NCI-H526 (cell line): Measurements from ENCODE around the gene RAI14.
A peak's percentile ranks its signal among the peaks of the same experiment; 100 is the strongest.

Experiments used
- DNase-seq, 2 experiments: peaks; one replicate each; lab custom pipeline; 2025; lab: John Stamatoyannopoulos, UW

The RAI14 gene

GRCh38 chr5:34677428-34677827 lies 21.3 kb downstream of the RAI14 start:
- DNase-seq: no peak

GRCh38 chr5:34680896-34681295 lies 24.8 kb downstream of the RAI14 start:
- DNase-seq: no peak

GRCh38 chr5:34682926-34683623 lies 26.9 kb downstream of the RAI14 start:
- no peak for DNase-seq

- no peak for DNase-seq
Observed at GRCh38 chr5:34684281-34684979, 28.3 kb downstream of the RAI14 start.

GRCh38 chr5:34684980-34685352 lies 28.8 kb downstream of the RAI14 start:
- DNase-seq: no peak

GRCh38 chr5:34685485-34686165 lies 29.5 kb downstream of the RAI14 start:
- no peak for DNase-seq

- no peak for DNase-seq
Observed at GRCh38 chr5:34686762-34687268, 30.7 kb downstream of the RAI14 start.

GRCh38 chr5:34687269-34688011 lies 31.3 kb downstream of the RAI14 start:
- DNase-seq: no peak

GRCh38 chr5:34688015-34688810 lies 32.1 kb downstream of the RAI14 start:
- DNase-seq: no peak

- DNase-seq: peak; percentile 5 to 25
Observed at GRCh38 chr5:34690301-34690700, 34.2 kb downstream of the RAI14 start.

GRCh38 chr5:34690898-34691297 lies 34.8 kb downstream of the RAI14 start:
- DNase-seq: no peak

- no peak for DNase-seq
Observed at GRCh38 chr5:34691326-34691725, 35.2 kb downstream of the RAI14 start.

GRCh38 chr5:34692786-34693185 lies 36.7 kb downstream of the RAI14 start:
- no peak for DNase-seq

GRCh38 chr5:34694012-34694411 lies 37.9 kb downstream of the RAI14 start:
- DNase-seq: no peak

GRCh38 chr5:34694685-34695084 lies 38.6 kb downstream of the RAI14 start:
- no peak for DNase-seq

GRCh38 chr5:34695275-34696027 lies 39.3 kb downstream of the RAI14 start:
- no peak for DNase-seq

- no peak for DNase-seq
Observed at GRCh38 chr5:34697308-34698108, 41.4 kb downstream of the RAI14 start.

- no peak for DNase-seq
Observed at GRCh38 chr5:34698109-34698419, 41.9 kb downstream of the RAI14 start.

- no peak for DNase-seq
Observed at GRCh38 chr5:34698754-34699153, 42.6 kb downstream of the RAI14 start.
